ENCODE results near the gene ROR1.

DNA sequence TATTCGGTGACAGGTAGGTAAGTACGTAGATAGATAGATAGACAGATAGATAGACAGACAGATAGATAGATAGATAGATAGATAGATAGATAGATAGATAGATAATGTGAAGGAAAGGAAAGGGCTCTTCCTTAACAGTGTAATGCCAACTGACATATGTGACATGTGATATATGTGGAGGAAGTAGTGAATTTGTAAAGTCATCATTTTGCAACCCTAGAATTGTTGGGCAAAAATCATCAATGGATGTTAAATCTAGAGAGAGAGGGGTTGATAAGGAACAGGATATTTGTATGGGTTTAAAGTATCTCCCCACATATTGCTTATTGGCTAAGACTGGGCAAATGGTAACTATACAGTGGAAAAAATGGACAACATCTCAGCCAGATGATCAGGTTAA, 166.6 kb downstream of the ROR1 start:
- TF ChIP-seq EZH2 (optimal IDR thresholded peaks at IDR 0.05; ENCODE audit: low read depth, low read length) (no peak), EZH2phosphoT487 (IDR thresholded peaks at IDR 0.05; ENCODE audit: low read length) (no peak)
- TF ChIP-seq, protein P1, sequence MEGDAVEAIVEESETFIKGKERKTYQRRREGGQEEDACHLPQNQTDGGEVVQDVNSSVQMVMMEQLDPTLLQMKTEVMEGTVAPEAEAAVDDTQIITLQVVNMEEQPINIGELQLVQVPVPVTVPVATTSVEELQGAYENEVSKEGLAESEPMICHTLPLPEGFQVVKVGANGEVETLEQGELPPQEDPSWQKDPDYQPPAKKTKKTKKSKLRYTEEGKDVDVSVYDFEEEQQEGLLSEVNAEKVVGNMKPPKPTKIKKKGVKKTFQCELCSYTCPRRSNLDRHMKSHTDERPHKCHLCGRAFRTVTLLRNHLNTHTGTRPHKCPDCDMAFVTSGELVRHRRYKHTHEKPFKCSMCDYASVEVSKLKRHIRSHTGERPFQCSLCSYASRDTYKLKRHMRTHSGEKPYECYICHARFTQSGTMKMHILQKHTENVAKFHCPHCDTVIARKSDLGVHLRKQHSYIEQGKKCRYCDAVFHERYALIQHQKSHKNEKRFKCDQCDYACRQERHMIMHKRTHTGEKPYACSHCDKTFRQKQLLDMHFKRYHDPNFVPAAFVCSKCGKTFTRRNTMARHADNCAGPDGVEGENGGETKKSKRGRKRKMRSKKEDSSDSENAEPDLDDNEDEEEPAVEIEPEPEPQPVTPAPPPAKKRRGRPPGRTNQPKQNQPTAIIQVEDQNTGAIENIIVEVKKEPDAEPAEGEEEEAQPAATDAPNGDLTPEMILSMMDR (IDR thresholded peaks at IDR 0.05; ENCODE audit: low read length) = no peak
